Astrocyte (in vitro differentiated cells and primary cell): ENCODE results near the gene RASGRF1. TPM values are rescaled to one million over a fixed set of nuclear protein-coding genes. Genes with fewer than 3 reads are reported as not detected.

Experiments used
- DNase-seq: peaks from one replicate; pipeline ENCODE4 v3.0.0-alpha.2; 2010; ENCODE audit warnings: low read depth
- FAIRE-seq: peaks from 2 replicates; lab custom pipeline; 2011; peaks lifted over from hg19 to GRCh38; lab: Jason Lieb, UNC
- H2AFZ ChIP-seq: 2 replicates; pipeline ENCODE4 v1.6.0; 2012; ENCODE audit warnings: low read depth, low read length, inconsistent platforms
- H3K27ac ChIP-seq: 2 replicates; pipeline ENCODE4 v1.5.1; 2011; ENCODE audit warnings: low read depth, low read length, inconsistent platforms
- H3K27me3 ChIP-seq: 2 replicates; pipeline ENCODE4 v1.6.0; 2011; ENCODE audit warnings: low read length, inconsistent platforms; ENCODE audit not compliant: insufficient read depth
- H3K36me3 ChIP-seq: 2 replicates; pipeline ENCODE4 v1.5.1; 2011; ENCODE audit warnings: low read length, inconsistent platforms; ENCODE audit not compliant: insufficient read depth
- H3K4me1 ChIP-seq: 2 replicates; pipeline ENCODE4 v1.5.1; 2011; ENCODE audit warnings: low read length, inconsistent platforms; ENCODE audit not compliant: insufficient read depth
- H3K4me2 ChIP-seq: 2 replicates; pipeline ENCODE4 v1.6.0; 2012; ENCODE audit warnings: low read length, inconsistent platforms
- H3K4me3 ChIP-seq: 2 replicates; pipeline ENCODE4 v1.5.1; 2011; ENCODE audit warnings: low read depth, mild to moderate bottlenecking, low read length, inconsistent platforms; ENCODE audit not compliant: insufficient read depth
- H3K79me2 ChIP-seq: 2 replicates; pipeline ENCODE4 v1.6.0; 2012; ENCODE audit warnings: mild to moderate bottlenecking, low read length, inconsistent platforms; ENCODE audit not compliant: insufficient read depth
- H3K9ac ChIP-seq: 2 replicates; pipeline ENCODE4 v1.6.0; 2012; ENCODE audit warnings: mild to moderate bottlenecking, low read length, inconsistent platforms
- H3K9me3 ChIP-seq: 2 replicates; pipeline ENCODE4 v1.5.1; 2012; ENCODE audit warnings: low read depth, mild to moderate bottlenecking, low read length, inconsistent platforms; ENCODE audit not compliant: insufficient read depth
- H4K20me1 ChIP-seq: 2 replicates; pipeline ENCODE4 v1.6.0; 2012; ENCODE audit warnings: low read length, inconsistent platforms; ENCODE audit not compliant: insufficient read depth
- H3K27ac Mint-ChIP-seq: one replicate; pipeline ENCODE4 v1.8.0; 2021; ENCODE audit warnings: mild to moderate bottlenecking, mixed read lengths; ENCODE audit not compliant: unreplicated experiment
- H3K27me3 Mint-ChIP-seq: one replicate; pipeline ENCODE4 v1.8.0; 2021; ENCODE audit warnings: low read depth, mixed read lengths; ENCODE audit not compliant: unreplicated experiment
- H3K36me3 Mint-ChIP-seq: one replicate; pipeline ENCODE4 v1.8.0; 2021; ENCODE audit warnings: low read depth, mixed read lengths; ENCODE audit not compliant: unreplicated experiment
- H3K4me1 Mint-ChIP-seq: one replicate; pipeline ENCODE4 v1.8.0; 2021; ENCODE audit warnings: low read depth, mixed read lengths; ENCODE audit not compliant: unreplicated experiment
- H3K4me3 Mint-ChIP-seq: one replicate; pipeline ENCODE4 v1.8.0; 2021; ENCODE audit warnings: mild to moderate bottlenecking, moderate library complexity, mixed read lengths; ENCODE audit not compliant: unreplicated experiment
- H3K9me3 Mint-ChIP-seq: one replicate; pipeline ENCODE4 v1.8.0; 2021; ENCODE audit warnings: mild to moderate bottlenecking, mixed read lengths; ENCODE audit not compliant: unreplicated experiment
- CTCF ChIP-seq: IDR thresholded peaks from 2 replicates; pipeline ENCODE4 v1.5.1; 2011; ENCODE audit warnings: low read depth, mild to moderate bottlenecking, inconsistent platforms, low read length, moderate library complexity; ENCODE audit not compliant: insufficient read depth
- EZH2 ChIP-seq: IDR thresholded peaks from 2 replicates; pipeline ENCODE4 v1.6.1; 2012; ENCODE audit warnings: mild to moderate bottlenecking, low read length, inconsistent platforms; ENCODE audit not compliant: insufficient read depth
- total RNA-seq: library from RNA; stranded (reverse); gene quantifications from 2 replicates; pipeline ENCODE4 v1.2.1, GENCODE V29; 2021

RASGRF1 gene
- total RNA-seq, 1 donor from 2014 or later = 1.2 TPM

GRCh38 chr15:78910271-78910670, 180.3 kb downstream of the RASGRF1 start:
- H4K20me1 ChIP-seq = peaks cover 94% of the 10 kb centered on the region
- Mint-ChIP-seq H3K27me3 (no peaks in the 10 kb centered on the region), H3K9me3 (no peaks in the 10 kb centered on the region), H3K4me3 (peak overlapping the region; percentile 11), H3K36me3 (peaks cover 23% of the 10 kb centered on the region), H3K27ac (peak overlapping the region; percentile 59), H3K4me1 (peaks cover 36% of the 10 kb centered on the region)
- no peak for FAIRE-seq
- H3K4me1 ChIP-seq = no peaks in the 10 kb centered on the region
- H3K4me2 ChIP-seq = no peak overlapping the region
- H3K4me3 ChIP-seq = no peak overlapping the region
- H3K9ac ChIP-seq = no peak overlapping the region
- H3K27me3 ChIP-seq = no peaks in the 10 kb centered on the region
- H3K27ac ChIP-seq = no peak overlapping the region
- no peak for TF ChIP-seq EZH2
- TF ChIP-seq CTCF = no peak
- no peaks in the 10 kb centered on the region for H3K9me3 ChIP-seq
- H3K79me2 ChIP-seq = peaks cover 42% of the 10 kb centered on the region
- no peak for DNase-seq
- H2AFZ ChIP-seq = no peak overlapping the region
- H3K36me3 ChIP-seq = peaks cover 37% of the 10 kb centered on the region

Other genes starting within 250 kb of the RASGRF1 start
- 398 and 411 TPM in 2 replicates for gene MORF4L1, start 217.9 kb downstream of the RASGRF1 start, total RNA-seq
- 4.1 and 5.7 TPM in 2 replicates for gene CTSH, start 145.7 kb downstream of the RASGRF1 start, total RNA-seq
- gene ANKRD34C, start 191.9 kb upstream of the RASGRF1 start, total RNA-seq = 0.05 TPM in 1 of 2 replicates, not detected in the other
- gene TMED3, start 220.3 kb upstream of the RASGRF1 start, total RNA-seq = 126 and 135 TPM in 2 replicates